K562 (cell line): ENCODE data around the gene USP17L27. TPM values are rescaled to one million over a fixed set of nuclear protein-coding genes. Genes with fewer than 3 reads are reported as not detected.
"Not testable (repeated sequence)": the region's sequence is repeated elsewhere in the genome, so short reads cannot be mapped to it uniquely, and the experiment has no call there.

ENCODE experiments used
- ATAC-seq: fragments of 200-7000 bp; cut with Tn5 transposase; 3 replicates; pipeline ENCODE4 v1.9.1; 2020; ENCODE audit warnings: moderate library complexity
- BruUV-seq: library from RNA; stranded (reverse); fragments of 400-500 nt; replicated peaks from 2 replicates; lab custom pipeline; 2021; lab: Mats Ljungman, UMichigan
- CTCF ChIA-PET: fragments of 300-600 bp; formaldehyde crosslinking; extraction: SDS; loops from one replicate; lab custom pipeline; 2021; ENCODE audit warnings: low intra/inter-chr PET ratio; lab: Yijun Ruan, JAX
- POLR2A ChIA-PET: fragments of 300-600, 350-650 bp; sonication (Branson Sonifier 250); formaldehyde crosslinking; extraction: SDS; loops from one replicate; lab custom pipeline; 2021; ENCODE audit warnings: antibody characterized with exemption, inconsistent platforms; lab: Yijun Ruan, JAX
- DNase-seq, 4 experiments: peaks; one replicate each; pipeline versions ENCODE4 v3.0.0 to v3.0.0-alpha.2; 2011 to 2018; ENCODE audit warnings: low spot score in 3 of 4, mixed read lengths in 3 of 4; ENCODE audit errors: extremely low read depth in 1 of 4
- FAIRE-seq: peaks from 2 replicates; lab custom pipeline; 2011; peaks lifted over from hg19 to GRCh38; lab: Jason Lieb, UNC
- H2AFZ ChIP-seq: 2 replicates; pipeline ENCODE4 v1.6.0; 2011; ENCODE audit warnings: low read depth, low read length, control low read depth, inconsistent platforms
- H3K27ac ChIP-seq: fragments of 200-600 bp; 3 replicates; pipeline ENCODE4 v1.8.0; 2011; ENCODE audit warnings: low read depth, mild to moderate bottlenecking, control low read depth, inconsistent platforms, low read length, moderate library complexity, mixed read lengths; ENCODE audit errors: extremely low read depth
- H3K27me3 ChIP-seq, 2 experiments: fragments of 300-600 bp in 1 of 2; 2 replicates in 1 of 2; 3 replicates in 1 of 2; pipeline versions ENCODE4 v1.6.0 to v1.8.0; 2011; ENCODE audit warnings: inconsistent platforms in 2 of 2, low read length in 2 of 2, mild to moderate bottlenecking in 1 of 2, mixed read lengths in 1 of 2, moderate library complexity in 1 of 2; ENCODE audit not compliant: control insufficient read depth in 2 of 2, insufficient read depth in 2 of 2
- H3K36me3 ChIP-seq: fragments of 300-600 bp; 3 replicates; pipeline ENCODE4 v1.8.0; 2011; ENCODE audit warnings: mild to moderate bottlenecking, low read length, inconsistent platforms; ENCODE audit not compliant: control insufficient read depth, insufficient read depth
- H3K4me1 ChIP-seq, 2 experiments: fragments of 200-600 bp in 1 of 2; replicated peaks in 1 of 2; 2 replicates in 1 of 2; 3 replicates in 1 of 2; pipeline versions ENCODE4 v1.5.1 to v1.8.0; 2011; ENCODE audit warnings: inconsistent platforms in 2 of 2, low read length in 2 of 2, mild to moderate bottlenecking in 1 of 2, mixed read lengths in 1 of 2, moderate library complexity in 1 of 2; ENCODE audit not compliant: control insufficient read depth in 2 of 2, insufficient read depth in 2 of 2
- H3K4me2 ChIP-seq: 2 replicates; pipeline ENCODE4 v1.6.1; 2011; ENCODE audit warnings: low read length, control low read depth, inconsistent platforms, mixed read lengths; ENCODE audit not compliant: insufficient read depth
- H3K4me3 ChIP-seq: fragments of 200-600 bp; sonication (generic), shearing (Covaris generic); 2 replicates; pipeline ENCODE4 v1.5.1; 2016; ENCODE audit warnings: control low read depth, inconsistent platforms
- H3K79me2 ChIP-seq: fragments of 200-600 bp; 3 replicates; pipeline ENCODE4 v1.8.0; 2011; ENCODE audit warnings: low read length, inconsistent platforms; ENCODE audit not compliant: control insufficient read depth, insufficient read depth
- H3K9ac ChIP-seq, 2 experiments: 2 replicates each; pipeline versions ENCODE4 v1.6.0 to v1.6.1; 2011; ENCODE audit warnings: low read depth in 2 of 2, low read length in 2 of 2, control low read depth in 1 of 2, inconsistent platforms in 1 of 2, mild to moderate bottlenecking in 1 of 2, mixed read lengths in 1 of 2; ENCODE audit not compliant: insufficient read depth in 1 of 2
- H3K9me1 ChIP-seq: one replicate; pipeline ENCODE4 v1.6.0; 2011; ENCODE audit warnings: inconsistent platforms, mild to moderate bottlenecking, low read length, moderate library complexity; ENCODE audit not compliant: control insufficient read depth, insufficient read depth
- H3K9me3 ChIP-seq: replicated peaks from 2 replicates; pipeline ENCODE4 v1.5.1; 2011; ENCODE audit warnings: low read depth, low read length, inconsistent platforms; ENCODE audit not compliant: control insufficient read depth, insufficient read depth
- H4K20me1 ChIP-seq: replicated peaks from 2 replicates; pipeline ENCODE4 v1.6.1; 2011; ENCODE audit warnings: low read length, inconsistent platforms, mixed read lengths; ENCODE audit not compliant: control insufficient read depth, insufficient read depth
- WGBS: fragments of 100-300 bp; shearing (Covaris generic); methylation state at CpG from one replicate; pipeline ENCODE4 v1.1.6; 2016; ENCODE audit warnings: low coverage, mixed read lengths; ENCODE audit not compliant: insufficient coverage; ENCODE audit errors: missing lambda C conversion rate; 5-methylcytosine and 5-hydroxymethylcytosine counted together
- in situ Hi-C: fragments of 300-500 bp; cut with MboI; formaldehyde crosslinking; loops from 4 replicates; pipeline ENCODE4 v1.15.0; 2018; ENCODE audit warnings: inconsistent platforms, mixed read lengths
- intact Hi-C: fragments of 100-400 bp; cut with micrococcal nuclease; formaldehyde crosslinking; loops from 2 replicates; pipeline ENCODE4 v1.14.2; 2022
- polyA plus RNA-seq, 8 experiments: library from polyadenylated mRNA; depleted of rRNA in 4 of 8; stranded (reverse) in 5 of 8; unstranded in 3 of 8; fragments of >200 nt; fragmentation: Nextera tagmentation in 2 of 8; fragmentation: Illumina TruSeq in 1 of 8; extraction: Ambion mirVana in 2 of 8; extraction: Trizol in 1 of 8; gene quantifications; 2 replicates each; pipeline versions ENCODE4 v1.2.1 to v1.2.3, GENCODE V29; 2011 to 2014; ENCODE audit warnings: inconsistent platforms in 1 of 8, missing spikeins in 1 of 8
- total RNA-seq, 7 experiments: library from RNA; depleted of rRNA in 6 of 7; stranded (reverse); fragments of >200 nt in 6 of 7; fragmentation: Illumina TruSeq in 2 of 7; extraction: Trizol in 2 of 7; gene quantifications; 2 replicates each; pipeline versions ENCODE4 v1.2.1 to v1.2.3, GENCODE V29; 2011 to 2021; ENCODE audit warnings: low replicate concordance in 1 of 7

USP17L27 gene
- total and polyA plus RNA-seq, 9 of the 15 experiments (the other 6 are each of a cell fraction or from before 2014, with no cell fraction given), result not detected

DNA sequence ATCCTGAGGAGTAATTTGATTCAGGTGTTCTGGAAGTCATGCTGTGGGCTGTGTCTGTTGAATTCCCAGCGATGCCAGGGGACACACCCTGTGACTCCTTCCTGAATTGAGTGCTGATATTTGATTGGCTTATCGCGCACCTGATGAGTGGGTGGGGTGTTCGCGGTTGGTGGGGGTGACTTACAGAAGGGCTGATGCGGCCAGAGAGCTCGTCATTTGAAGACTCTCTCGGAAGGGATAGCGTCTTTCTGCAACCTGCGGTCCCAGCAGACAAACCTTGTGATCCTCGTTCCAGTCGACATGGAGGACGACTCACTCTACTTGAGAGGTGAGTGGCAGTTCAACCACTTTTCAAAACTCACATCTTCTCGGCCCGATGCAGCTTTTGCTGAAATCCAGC, 14.3 kb upstream of the USP17L27 start, which contains the start of gene USP17L25:
TSS of gene USP17L25 (plus strand) at position 301 of the 400 bp plus-strand sequence. CDS start at position 301, 0 bp downstream.
- H3K79me2 ChIP-seq, H3K4me1 ChIP-seq, BruUV-seq, CTCF ChIA-PET, H4K20me1 ChIP-seq, H3K9me1 ChIP-seq, ATAC-seq, H3K36me3 ChIP-seq, POLR2A ChIA-PET, H3K9me3 ChIP-seq, intact Hi-C loops, H3K4me2 ChIP-seq, H3K27ac ChIP-seq, H3K9ac ChIP-seq, H3K27me3 ChIP-seq, H3K4me3 ChIP-seq, FAIRE-seq, DNase-seq, H2AFZ ChIP-seq: not testable (repeated sequence)
- WGBS, result no CpG with 5 or more reads among the region's 15 CpGs
- in situ Hi-C loops, result loop anchor here (10.0 to 25.0 kb wide), 3 partner anchors 55 to 342 kb away; no protein-coding TSS in a partner anchor

DNA sequence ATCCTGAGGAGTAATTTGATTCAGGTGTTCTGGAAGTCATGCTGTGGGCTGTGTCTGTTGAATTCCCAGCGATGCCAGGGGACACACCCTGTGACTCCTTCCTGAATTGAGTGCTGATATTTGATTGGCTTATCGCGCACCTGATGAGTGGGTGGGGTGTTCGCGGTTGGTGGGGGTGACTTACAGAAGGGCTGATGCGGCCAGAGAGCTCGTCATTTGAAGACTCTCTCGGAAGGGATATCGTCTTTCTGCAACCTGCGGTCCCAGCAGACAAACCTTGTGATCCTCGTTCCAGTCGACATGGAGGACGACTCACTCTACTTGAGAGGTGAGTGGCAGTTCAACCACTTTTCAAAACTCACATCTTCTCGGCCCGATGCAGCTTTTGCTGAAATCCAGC, 9.6 kb upstream of the USP17L27 start, which contains the start of gene USP17L26:
TSS of gene USP17L26 (plus strand) at position 301 of the 400 bp plus-strand sequence. CDS start at position 301, 0 bp downstream.
- DNase-seq, POLR2A ChIA-PET, H3K27ac ChIP-seq, H2AFZ ChIP-seq, H3K9ac ChIP-seq, H3K79me2 ChIP-seq, H3K27me3 ChIP-seq, H4K20me1 ChIP-seq, H3K9me3 ChIP-seq, CTCF ChIA-PET, H3K36me3 ChIP-seq, H3K4me2 ChIP-seq, FAIRE-seq, BruUV-seq, H3K4me3 ChIP-seq, intact Hi-C loops, ATAC-seq, H3K9me1 ChIP-seq, H3K4me1 ChIP-seq: not testable (repeated sequence)
- no CpG with 5 or more reads among the region's 15 CpGs for WGBS
- in situ Hi-C loops, result loop anchor here (10.0 to 25.0 kb wide), 2 partner anchors 200 to 347 kb away; no protein-coding TSS in a partner anchor

DNA sequence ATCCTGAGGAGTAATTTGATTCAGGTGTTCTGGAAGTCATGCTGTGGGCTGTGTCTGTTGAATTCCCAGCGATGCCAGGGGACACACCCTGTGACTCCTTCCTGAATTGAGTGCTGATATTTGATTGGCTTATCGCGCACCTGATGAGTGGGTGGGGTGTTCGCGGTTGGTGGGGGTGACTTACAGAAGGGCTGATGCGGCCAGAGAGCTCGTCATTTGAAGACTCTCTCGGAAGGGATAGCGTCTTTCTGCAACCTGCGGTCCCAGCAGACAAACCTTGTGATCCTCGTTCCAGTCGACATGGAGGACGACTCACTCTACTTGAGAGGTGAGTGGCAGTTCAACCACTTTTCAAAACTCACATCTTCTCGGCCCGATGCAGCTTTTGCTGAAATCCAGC, 4.8 kb upstream of the USP17L27 start, which contains the start of gene USP17L5:
TSS of gene USP17L5 (plus strand) at position 301 of the 400 bp plus-strand sequence. CDS start at position 301, 0 bp downstream.
- CTCF ChIA-PET, FAIRE-seq, intact Hi-C loops, BruUV-seq, H3K27ac ChIP-seq, DNase-seq, POLR2A ChIA-PET, H4K20me1 ChIP-seq, H3K4me1 ChIP-seq, H3K4me2 ChIP-seq, ATAC-seq, H3K79me2 ChIP-seq, H3K9me3 ChIP-seq, H3K9ac ChIP-seq, H3K36me3 ChIP-seq, H3K9me1 ChIP-seq, H3K27me3 ChIP-seq, H3K4me3 ChIP-seq, H2AFZ ChIP-seq: not testable (repeated sequence)
- no CpG with 5 or more reads among the region's 15 CpGs for WGBS
- in situ Hi-C loops, result loop anchor here (10.0 to 25.0 kb wide), 2 partner anchors 204 to 352 kb away; no protein-coding TSS in a partner anchor

DNA sequence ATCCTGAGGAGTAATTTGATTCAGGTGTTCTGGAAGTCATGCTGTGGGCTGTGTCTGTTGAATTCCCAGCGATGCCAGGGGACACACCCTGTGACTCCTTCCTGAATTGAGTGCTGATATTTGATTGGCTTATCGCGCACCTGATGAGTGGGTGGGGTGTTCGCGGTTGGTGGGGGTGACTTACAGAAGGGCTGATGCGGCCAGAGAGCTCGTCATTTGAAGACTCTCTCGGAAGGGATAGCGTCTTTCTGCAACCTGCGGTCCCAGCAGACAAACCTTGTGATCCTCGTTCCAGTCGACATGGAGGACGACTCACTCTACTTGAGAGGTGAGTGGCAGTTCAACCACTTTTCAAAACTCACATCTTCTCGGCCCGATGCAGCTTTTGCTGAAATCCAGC, 4.6 kb downstream of the USP17L27 start, which contains the start of gene USP17L28:
TSS of gene USP17L28 (plus strand) at position 301 of the 400 bp plus-strand sequence. CDS start at position 301, 0 bp downstream.
- FAIRE-seq, H3K79me2 ChIP-seq, H3K4me3 ChIP-seq, H3K27ac ChIP-seq, BruUV-seq, H3K4me2 ChIP-seq, DNase-seq, H3K4me1 ChIP-seq, CTCF ChIA-PET, H4K20me1 ChIP-seq, H3K9me1 ChIP-seq, H3K27me3 ChIP-seq, ATAC-seq, POLR2A ChIA-PET, H3K36me3 ChIP-seq, H3K9ac ChIP-seq, intact Hi-C loops, H2AFZ ChIP-seq, H3K9me3 ChIP-seq: not testable (repeated sequence)
- WGBS, result no CpG with 5 or more reads among the region's 15 CpGs
- in situ Hi-C loops, result loop anchor here (25.0 kb wide), 1 partner anchor 361 kb away; no protein-coding TSS in a partner anchor
